Esophagus squamous epithelium (tissue), 5 donors: ENCODE data around the gene FAM237B. TPM values are rescaled to one million over a fixed set of nuclear protein-coding genes. Genes with fewer than 3 reads are reported as not detected.

Source experiments
- DNase-seq: peaks from one replicate; lab custom pipeline; 2025; lab: John Stamatoyannopoulos, UW
- H3K27ac ChIP-seq, 4 donors: fragments of 200-600 bp; sonication (generic); one replicate each; pipeline ENCODE4 v1.5.1; 2016 to 2019; ENCODE audit warnings: mild to moderate bottlenecking in 1 of 4
- H3K27me3 ChIP-seq, 4 donors: fragments of 200-600 bp; sonication (generic); 1 replicate in 3 of 4; 2 replicates in 1 of 4; pipeline versions ENCODE4 v1.5.1 to v1.6.0; 2017 to 2021; ENCODE audit warnings: antibody characterized with exemption in 1 of 4
- H3K36me3 ChIP-seq, 3 donors: fragments of 200-600 bp; sonication (generic); one replicate each; pipeline ENCODE4 v1.5.1; 2016 to 2019
- H3K4me1 ChIP-seq, 3 donors: fragments of 200-600 bp; sonication (generic); one replicate each; pipeline ENCODE4 v1.5.1; 2017 to 2019
- H3K4me3 ChIP-seq, 4 donors: fragments of 200-600 bp; sonication (generic); 1 replicate in 3 of 4; 2 replicates in 1 of 4; pipeline ENCODE4 v1.5.1; 2016 to 2019; ENCODE audit warnings: mild to moderate bottlenecking in 2 of 4, moderate library complexity in 1 of 4
- H3K9me3 ChIP-seq, 3 donors: fragments of 200-600 bp; sonication (generic); one replicate each; pipeline ENCODE4 v1.5.1; 2016 to 2019
- CTCF ChIP-seq, 6 experiments: fragments of 450-650 bp in 4 of 6; fragments of 200-600 bp in 2 of 6; sonication (generic) in 2 of 6; IDR thresholded peaks; one replicate each; pipeline ENCODE4 v1.5.1; 2016 to 2019; ENCODE audit warnings: antibody characterized with exemption in 6 of 6, mild to moderate bottlenecking in 4 of 6, moderate library complexity in 4 of 6
- POLR2A ChIP-seq, 4 donors: fragments of 450-650 bp; IDR thresholded peaks; one replicate each; pipeline ENCODE4 v1.6.1; 2017; ENCODE audit warnings: antibody characterized with exemption in 4 of 4, mild to moderate bottlenecking in 4 of 4, moderate library complexity in 3 of 4
- whole genome bisulfite sequencing, 2 donors: methylation state at CpG; one replicate each; pipeline ENCODE4 v1.1.5; 2018; 5-methylcytosine and 5-hydroxymethylcytosine counted together
- intact Hi-C: fragments of 100-400 bp; cut with DNase I; formaldehyde crosslinking; loops from one replicate; pipeline ENCODE4 v1.15.0; 2022
- total RNA-seq, 4 donors: library from RNA; depleted of rRNA; stranded (reverse); fragments of >200 nt; gene quantifications; one replicate each; pipeline ENCODE4 v1.1.0, GENCODE V29; 2016
- donor health status: DM: yes; HTN: yes; CAD: no.

The FAM237B gene
- total RNA-seq, 4 donors from 2014 or later = not detected

DNA sequence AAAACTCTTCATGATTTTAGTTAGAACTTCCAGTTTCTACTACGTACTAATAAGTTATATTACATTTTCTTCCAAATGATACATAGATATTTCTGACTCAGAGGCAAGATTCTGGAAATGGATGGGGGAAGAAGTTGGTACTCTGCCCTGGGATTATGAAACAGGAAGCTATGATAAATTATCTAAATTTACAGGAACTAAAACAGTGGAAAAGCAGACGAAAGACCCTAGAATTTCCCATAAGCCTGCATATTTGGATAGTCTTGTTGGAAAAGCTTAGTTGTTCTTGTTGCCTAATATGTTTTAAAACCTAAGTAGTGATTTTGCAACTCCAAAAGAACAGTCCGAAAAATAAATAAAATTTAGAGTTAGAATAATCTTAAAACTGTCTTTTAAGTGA, 54.3 kb downstream of the FAM237B start:
- H3K4me3 ChIP-seq = no peak overlapping the region
- H3K4me1 ChIP-seq = no peaks in the 10 kb centered on the region
- 40 to 44% methylated on average over 3 of the region's 3 CpGs for WGBS, 2 donors
- no peaks in the 10 kb centered on the region for H3K27me3 ChIP-seq
- H3K27ac ChIP-seq = peak overlapping the region in 2 of 4 donors; percentile 63 to 79
- no peaks in the 10 kb centered on the region for H3K9me3 ChIP-seq
- TF ChIP-seq CTCF (IDR thresholded peaks at IDR 0.05) = no peak
- TF ChIP-seq POLR2A (IDR thresholded peaks at IDR 0.05) = no peak
- H3K36me3 ChIP-seq = no peaks in the 10 kb centered on the region
- intact Hi-C loops = loop anchor here (5.0 kb wide), 1 partner anchor 115 kb away; the partner anchor contains the start of gene STEAP1
- no peak for DNase-seq

Other genes with a start within 250 kb of the FAM237B start
- gene STEAP1, start 166.8 kb downstream of the FAM237B start, total RNA-seq = 10 to 100 TPM; 15.6 to 28.1 (median 21.7) TPM
- 10 to 100 TPM in 1 of 4 donors, 1 to 10 TPM in 3; 3.1 to 15.4 (median 7.0) TPM for gene STEAP2, start 109.6 kb downstream of the FAM237B start, total RNA-seq
- 1 to 10 TPM; 1.8 to 9.0 (median 2.0) TPM for gene CFAP69, start 76.1 kb downstream of the FAM237B start, total RNA-seq
- gene GTPBP10, start 25.4 kb upstream of the FAM237B start, total RNA-seq = 10 to 100 TPM; 12.2 to 21.1 (median 13.0) TPM
- gene CLDN12, start 82.2 kb upstream of the FAM237B start, total RNA-seq = 10 to 100 TPM; 13.0 to 24.3 (median 21.2) TPM
- gene PTTG1IP2, start 148.3 kb upstream of the FAM237B start, total RNA-seq = not detected